ENCODE measurements around the gene P2RY2. TPM values are rescaled to one million over a fixed set of nuclear protein-coding genes. Genes with fewer than 3 reads are reported as not detected.
"Not testable (repeated sequence)": the region's sequence is repeated elsewhere in the genome, so short reads cannot be mapped to it uniquely, and the experiment has no call there.

Gene P2RY2
- total RNA-seq, 2 donors from 2014 or later = 3.5 to 5.7 TPM

GRCh38 chr11:73228268-73229134 lies 10.4 kb downstream of the P2RY2 start:
- DNase-seq (ENCODE audit: low spot score) = no peak
- ATAC-seq (ENCODE audit: insufficient number of reproducible peaks, low FRiP score, low read depth) = no peak
- no peaks in the 10 kb centered on the region for H3K9me3 ChIP-seq

GRCh38 chr11:73229321-73229895 lies 11.3 kb downstream of the P2RY2 start:
- H3K4me3 ChIP-seq = no peak overlapping the region
- no peak for TF ChIP-seq CTCF (IDR thresholded peaks at IDR 0.05)
- no peaks in the 10 kb centered on the region for H3K9me3 ChIP-seq
- H3K36me3 ChIP-seq = no peaks in the 10 kb centered on the region
- H3K27me3 ChIP-seq (replicated peaks; ENCODE audit: insufficient read depth) = no peaks in the 10 kb centered on the region
- ATAC-seq (ENCODE audit: insufficient number of reproducible peaks, low FRiP score, low read depth) = no peak
- no peaks in the 10 kb centered on the region for H3K4me1 ChIP-seq (ENCODE audit: control insufficient read depth in 1 of 2, low read depth in 2 of 2)
- no peak for DNase-seq (ENCODE audit: low spot score)
- no peak overlapping the region for H3K27ac ChIP-seq

More at GRCh38 chr11:73228268-73229134, 10.4 kb downstream of the P2RY2 start:
- H3K36me3 ChIP-seq = no peaks in the 10 kb centered on the region
- H3K4me1 ChIP-seq (ENCODE audit: control insufficient read depth in 1 of 2, low read depth in 2 of 2) = no peaks in the 10 kb centered on the region
- H3K27me3 ChIP-seq (replicated peaks; ENCODE audit: insufficient read depth) = no peaks in the 10 kb centered on the region
- H3K4me3 ChIP-seq = no peak overlapping the region
- TF ChIP-seq CTCF (IDR thresholded peaks at IDR 0.05) = no peak
- H3K27ac ChIP-seq = no peak overlapping the region

- DNase-seq (ENCODE audit: low spot score) (no peak), ATAC-seq (ENCODE audit: insufficient number of reproducible peaks, low FRiP score, low read depth) (no peak)
- Histone ChIP-seq H3K27ac (no peak overlapping the region), H3K4me3 (no peak overlapping the region), H3K9me3 (no peaks in the 10 kb centered on the region), H3K27me3 (replicated peaks; ENCODE audit: insufficient read depth) (no peaks in the 10 kb centered on the region), H3K4me1 (ENCODE audit: control insufficient read depth in 1 of 2, low read depth in 2 of 2) (no peaks in the 10 kb centered on the region), H3K36me3 (no peaks in the 10 kb centered on the region)
- no peak for TF ChIP-seq CTCF (IDR thresholded peaks at IDR 0.05)
Measured at GRCh38 chr11:73229896-73230875, 12.1 kb downstream of the P2RY2 start.

- H3K4me3 ChIP-seq = no peak overlapping the region
- DNase-seq (ENCODE audit: low spot score) = no peak
- no peak overlapping the region for H3K27ac ChIP-seq
- H3K36me3 ChIP-seq = no peaks in the 10 kb centered on the region
- H3K9me3 ChIP-seq = no peaks in the 10 kb centered on the region
- H3K4me1 ChIP-seq (ENCODE audit: control insufficient read depth in 1 of 2, low read depth in 2 of 2) = no peaks in the 10 kb centered on the region
- no peak for ATAC-seq (ENCODE audit: insufficient number of reproducible peaks, low FRiP score, low read depth)
- H3K27me3 ChIP-seq (replicated peaks; ENCODE audit: insufficient read depth) = no peaks in the 10 kb centered on the region
- no peak for TF ChIP-seq CTCF (IDR thresholded peaks at IDR 0.05)
Measured at GRCh38 chr11:73230931-73231330, 12.8 kb downstream of the P2RY2 start.

- not testable (repeated sequence) for H3K4me1 ChIP-seq (ENCODE audit: control insufficient read depth in 1 of 2, low read depth in 2 of 2); H3K27me3 ChIP-seq (replicated peaks; ENCODE audit: insufficient read depth); ATAC-seq (ENCODE audit: insufficient number of reproducible peaks, low FRiP score, low read depth); H3K36me3 ChIP-seq; H3K27ac ChIP-seq; H3K4me3 ChIP-seq; DNase-seq (ENCODE audit: low spot score); H3K9me3 ChIP-seq
Measured at GRCh38 chr11:73232487-73232886, 14.4 kb downstream of the P2RY2 start.
